DMS153 treated with DMSO at 0.1 percent for 48 hours (cell line): ENCODE results near the gene C9orf43.

ENCODE experiments used
- DNase-seq: peaks from one replicate; lab custom pipeline; 2025; ENCODE audit not compliant: unreplicated experiment; lab: John Stamatoyannopoulos, UW

The C9orf43 gene

DNA sequence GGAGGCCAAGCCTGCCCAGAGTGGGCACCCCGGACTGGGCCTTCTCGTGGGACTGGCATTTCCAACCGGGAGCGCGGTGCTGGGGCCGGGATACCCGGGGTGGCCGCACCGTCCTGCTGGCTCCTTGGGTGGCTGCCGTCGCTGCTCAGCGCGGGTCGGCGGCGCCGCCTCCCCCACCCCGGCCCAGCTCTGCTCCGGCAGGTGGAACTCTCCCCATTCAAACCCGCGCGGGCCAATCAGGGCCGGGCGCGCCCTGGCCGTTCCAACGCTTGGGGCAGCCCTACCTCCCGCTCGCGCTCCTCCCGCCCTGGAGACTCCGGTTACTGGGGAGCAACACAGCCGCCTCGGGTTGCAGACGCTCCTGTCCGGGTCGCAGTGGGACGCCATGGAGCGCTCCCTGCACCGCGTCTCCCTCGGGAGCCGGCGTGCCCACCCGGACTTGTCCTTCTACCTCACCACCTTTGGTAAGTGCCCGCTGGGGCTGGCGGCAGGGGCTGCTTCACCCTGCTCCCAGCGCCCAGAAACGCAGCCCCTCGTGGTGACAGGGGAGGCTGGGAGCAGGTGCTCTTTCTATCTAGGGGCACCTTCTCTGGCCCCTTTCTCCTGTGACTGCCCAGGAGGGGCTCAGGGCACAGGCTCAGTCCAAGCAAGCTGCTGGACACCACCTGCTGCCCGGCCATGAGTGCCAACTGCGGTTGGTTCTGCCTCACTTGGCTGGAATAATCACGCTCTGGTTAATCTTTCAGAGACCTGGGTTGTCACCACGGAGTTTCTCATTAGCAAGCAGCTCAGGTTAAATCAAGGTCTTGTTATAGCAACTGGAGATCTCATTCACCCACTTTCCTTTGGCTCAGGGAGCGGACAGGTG lies 53.1 kb downstream of the C9orf43 start, which contains the start of gene RGS3:
Gene RGS3, plus strand, starts transcription at position 310 of the 868 bp plus-strand sequence. Its CDS starts 76 bp downstream, at position 386.
- peak; percentile 78 for DNase-seq

DNA sequence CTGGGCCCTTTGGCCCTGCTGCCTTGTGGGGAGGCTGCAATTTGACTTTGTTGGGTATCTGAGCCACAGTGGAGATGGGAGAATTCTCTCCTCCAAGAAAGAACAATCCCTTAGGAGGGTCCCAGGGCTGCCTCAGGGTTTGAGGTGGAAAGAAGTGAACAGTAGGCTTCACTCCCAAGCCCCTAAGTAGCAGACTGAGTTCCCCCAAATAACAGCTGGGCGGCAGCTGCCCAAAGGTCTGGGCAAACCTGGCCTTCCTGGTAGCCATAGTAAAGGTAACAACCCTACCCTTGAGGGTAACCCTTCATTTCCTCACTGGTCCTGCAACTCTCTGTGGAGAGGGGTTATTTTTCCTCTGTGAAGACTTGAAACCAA lies 53.7 kb downstream of the C9orf43 start:
- no peak for DNase-seq

GRCh38 chr9:113465599-113466140 lies 55.1 kb downstream of the C9orf43 start:
- no peak for DNase-seq

DNA sequence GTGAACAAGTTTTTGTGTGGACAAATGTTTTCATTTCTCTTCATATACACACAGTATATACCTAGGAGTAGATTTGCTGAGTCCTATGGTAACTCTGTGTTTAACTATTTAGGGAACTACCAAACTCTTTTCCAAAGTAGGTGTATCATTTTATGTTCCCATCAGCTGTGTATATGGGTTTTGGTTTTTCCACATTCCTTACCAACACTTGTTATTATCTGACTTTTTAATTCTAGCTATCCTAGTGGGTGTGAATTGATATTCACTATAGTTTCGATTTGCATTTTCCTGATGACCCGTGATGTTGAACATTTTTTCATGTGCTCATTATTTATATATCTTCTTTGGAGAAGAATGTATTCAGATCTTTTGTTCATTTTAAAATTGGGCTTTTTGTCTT lies 56.6 kb downstream of the C9orf43 start:
- no peak for DNase-seq

DNA sequence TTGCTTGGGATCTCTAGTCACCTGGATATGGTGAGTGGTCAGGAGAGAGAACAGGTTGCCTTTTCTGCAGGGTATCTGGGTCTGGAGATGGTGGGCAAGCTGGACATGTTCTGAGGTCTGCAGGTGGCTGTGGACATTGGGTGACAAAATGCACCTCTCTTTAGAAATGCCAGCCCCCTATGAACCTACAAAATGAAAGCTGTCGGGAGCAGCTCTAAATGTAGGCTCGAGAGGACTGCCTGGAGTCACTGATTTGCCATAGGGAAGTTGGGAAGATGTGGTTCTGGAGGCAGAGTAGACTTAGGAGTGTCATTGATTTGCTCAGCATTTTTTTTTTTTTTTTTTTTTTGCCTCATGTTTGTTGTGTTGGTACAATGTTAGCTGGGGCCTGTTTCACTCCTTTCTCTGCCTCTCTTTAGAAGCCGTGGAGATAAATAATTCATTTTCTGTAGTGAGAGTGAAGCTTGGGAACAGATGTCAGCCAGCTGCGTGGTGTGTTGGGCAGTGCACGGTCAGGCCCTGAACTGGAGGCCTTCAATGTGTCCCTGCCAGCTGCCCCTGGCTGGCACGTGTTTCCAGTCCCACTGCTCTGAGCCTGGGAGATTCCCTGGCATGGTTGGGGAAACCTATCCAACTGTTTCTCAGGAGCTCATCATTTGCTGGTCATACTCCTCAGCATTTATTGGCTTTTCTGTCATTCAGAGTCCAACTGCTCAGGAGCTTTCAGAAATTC lies 58.3 kb downstream of the C9orf43 start:
- DNase-seq = no peak

DNA sequence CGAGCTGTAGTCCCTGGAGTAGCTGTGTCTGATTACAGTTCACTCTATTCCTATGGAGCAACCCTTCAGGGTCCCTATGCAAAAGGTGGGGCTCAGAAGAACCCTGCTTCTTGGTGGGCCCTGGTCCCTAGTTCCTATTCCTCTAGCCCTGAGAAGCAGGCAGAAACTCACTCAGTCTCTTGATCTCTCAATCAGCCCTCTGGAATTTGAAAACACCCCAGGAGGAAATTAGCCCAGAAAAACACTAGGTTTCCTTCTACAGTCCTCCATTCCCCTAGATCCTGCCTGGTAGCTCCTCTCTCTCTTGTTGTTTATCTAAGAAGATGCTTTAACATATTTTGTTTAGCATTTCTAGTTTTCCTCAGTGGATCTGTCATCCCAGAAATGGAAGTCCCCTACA lies 60.6 kb downstream of the C9orf43 start:
- DNase-seq = no peak

DNA sequence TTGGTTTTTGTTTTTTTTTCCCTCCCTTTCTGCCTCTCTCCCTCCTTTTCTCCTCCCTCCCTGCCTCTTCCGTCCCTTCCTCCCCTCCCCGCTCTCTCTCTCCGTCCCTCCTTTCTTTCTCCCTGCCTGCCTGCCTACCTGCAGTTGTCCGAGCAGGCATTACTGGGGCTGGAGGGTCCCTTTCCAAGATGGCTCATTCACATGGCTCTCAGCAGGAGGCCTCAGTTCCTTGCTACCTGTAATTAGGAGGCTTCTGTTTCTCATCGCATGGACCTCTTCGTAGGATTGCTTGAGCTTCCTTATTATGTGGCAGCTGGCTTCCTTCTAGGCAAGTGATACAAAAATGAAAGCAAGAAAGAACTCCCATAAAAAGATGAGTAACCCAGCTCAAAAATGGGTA lies 61.0 kb downstream of the C9orf43 start:
- no peak for DNase-seq

GRCh38 chr9:113472199-113472598 lies 61.7 kb downstream of the C9orf43 start:
- no peak for DNase-seq

DNA sequence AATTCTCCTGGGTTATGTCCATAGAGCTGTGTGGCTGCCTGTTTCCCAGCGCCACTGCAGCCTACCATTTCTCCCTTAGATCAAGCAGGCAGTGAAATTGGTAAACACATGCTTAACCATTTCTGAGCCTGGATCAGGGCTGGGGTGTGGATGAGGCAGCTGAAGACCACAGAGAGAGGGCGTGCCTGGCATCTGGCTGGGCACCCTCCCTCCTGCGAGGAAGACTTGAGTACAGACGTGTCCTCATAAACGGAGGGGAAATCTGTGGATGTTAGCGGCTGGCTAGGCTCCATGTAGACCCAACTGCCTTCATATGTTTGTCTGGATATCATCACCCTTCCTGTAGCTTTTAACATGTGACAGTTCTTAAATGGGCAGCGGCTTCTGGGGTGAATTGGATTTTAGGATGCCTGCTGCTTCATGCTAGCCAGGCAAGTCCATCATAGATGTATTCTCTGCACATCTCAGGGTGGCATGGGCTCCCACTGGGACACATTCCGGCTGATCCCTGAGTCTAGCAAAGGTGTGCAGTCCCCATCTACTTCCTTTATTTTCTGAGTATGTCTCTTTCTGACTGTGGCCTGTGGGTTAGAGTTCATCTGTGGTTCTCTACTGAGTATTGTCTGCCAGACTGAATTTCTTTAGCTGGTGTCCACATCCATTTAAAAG lies 63.9 kb downstream of the C9orf43 start:
- DNase-seq = no peak

DNA sequence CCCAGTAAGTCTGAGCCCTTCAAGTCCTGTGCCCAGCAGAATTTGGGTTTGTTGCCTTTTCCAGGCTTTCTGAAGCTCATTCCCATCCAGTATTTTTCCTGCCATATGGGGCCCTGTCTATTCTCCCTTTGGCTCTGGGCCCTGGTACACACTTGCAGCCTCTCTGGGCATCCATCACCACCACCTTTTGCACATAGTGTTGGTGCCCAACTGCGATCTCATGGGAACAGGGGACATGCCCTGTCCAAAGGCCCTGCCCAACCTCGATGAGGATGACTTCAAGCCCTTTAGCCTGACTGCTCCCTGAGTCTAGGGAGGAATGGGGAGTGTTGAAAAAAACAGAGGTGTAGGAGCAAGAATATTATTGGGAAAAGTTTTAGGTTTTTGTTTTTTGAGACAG lies 64.5 kb downstream of the C9orf43 start:
- no peak for DNase-seq

DNA sequence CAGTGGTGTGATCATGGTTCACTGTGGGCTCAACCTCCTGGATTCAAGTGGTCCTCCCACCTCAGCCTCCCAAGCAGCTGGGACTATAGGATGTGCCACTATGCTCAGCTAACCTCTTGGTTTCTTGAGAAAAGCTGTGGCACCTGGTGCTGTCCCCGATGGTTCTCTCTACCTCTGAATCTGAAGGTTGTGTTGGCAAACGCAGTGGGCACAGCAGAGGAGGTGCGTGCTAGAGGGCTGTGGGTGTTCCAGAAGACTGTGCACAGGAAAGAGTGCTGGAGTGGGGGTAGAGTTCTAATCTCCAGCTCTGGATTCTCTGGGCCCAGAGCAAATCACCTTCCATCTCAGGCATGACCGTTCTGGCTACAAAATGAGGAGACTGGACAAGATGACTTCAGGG lies 65.4 kb downstream of the C9orf43 start:
- DNase-seq = no peak

- no peak for DNase-seq
These were observed 66.0 kb downstream of the C9orf43 start for GRCh38 chr9:113476511-113476916.

GRCh38 chr9:113477058-113477457 lies 66.5 kb downstream of the C9orf43 start:
- DNase-seq = no peak

GRCh38 chr9:113477661-113478060 lies 67.1 kb downstream of the C9orf43 start:
- DNase-seq = no peak

GRCh38 chr9:113479174-113479621 lies 68.7 kb downstream of the C9orf43 start:
- DNase-seq = no peak
